ENCODE measurements around the gene CNTNAP2. TPM values are rescaled to one million over a fixed set of nuclear protein-coding genes. Genes with fewer than 3 reads are reported as not detected.

The CNTNAP2 gene
- total and polyA plus RNA-seq, 2 of the 8 experiments (the other 6 are each of a cell fraction or from before 2014, with no cell fraction given) = 27.9 to 71.0 TPM

GRCh38 chr7:146443102-146443501, 326.5 kb downstream of the CNTNAP2 start (continued):
- no peak for TF ChIP-seq ATF3 (IDR thresholded peaks at IDR 0.05; ENCODE audit: insufficient read depth, low read depth, low read length)
- no peak for TF ChIP-seq POU5F1 (IDR thresholded peaks at IDR 0.05; ENCODE audit: low read depth, low read length)
- TF ChIP-seq CHD2 (IDR thresholded peaks at IDR 0.05; ENCODE audit: low read length) = no peak
- TF ChIP-seq BCL11A (IDR thresholded peaks at IDR 0.05; ENCODE audit: low read depth in 2 of 2, low read length in 2 of 2) = no peak
